HK-2 (cell line): ENCODE measurements around the gene SDK1.
"Not testable (repeated sequence)": the region's sequence is repeated elsewhere in the genome, so short reads cannot be mapped to it uniquely, and the experiment has no call there.

Experiments
- DNase-seq: peaks from one replicate; pipeline ENCODE4 v3.0.0-alpha.2; 2018; ENCODE audit not compliant: unreplicated experiment

SDK1 gene

DNA sequence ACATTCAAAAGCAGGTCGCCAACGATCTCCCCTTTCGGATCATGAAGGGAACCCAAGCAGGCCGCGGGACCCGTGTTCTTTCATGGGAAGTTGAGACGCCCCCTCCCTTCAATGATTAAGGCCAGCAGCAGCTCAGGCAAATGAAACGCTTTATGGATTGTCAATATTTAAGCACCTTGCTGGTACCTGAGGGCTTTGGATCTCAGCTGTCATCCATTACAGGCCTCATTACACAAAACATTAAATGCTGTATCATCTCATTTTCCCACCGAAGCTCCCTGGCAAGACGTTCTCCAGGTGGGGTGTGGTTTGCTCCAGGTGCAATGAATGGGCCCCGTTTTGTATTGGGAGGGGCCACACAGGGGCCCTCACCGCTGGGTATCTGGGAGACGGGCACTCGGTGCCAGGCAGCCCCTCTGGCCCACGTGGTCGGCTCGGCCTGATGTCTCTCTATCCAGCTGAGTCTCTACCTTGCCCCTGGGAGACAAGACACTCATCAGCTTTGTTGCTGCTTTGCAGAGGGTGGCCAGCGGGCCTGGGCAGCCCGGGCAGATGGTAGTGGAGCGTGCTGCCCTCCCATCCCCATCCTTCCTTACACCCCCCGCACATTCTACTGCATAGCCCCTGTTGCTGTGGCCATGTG, 925.0 kb downstream of the SDK1 start:
- no peak for DNase-seq

DNA sequence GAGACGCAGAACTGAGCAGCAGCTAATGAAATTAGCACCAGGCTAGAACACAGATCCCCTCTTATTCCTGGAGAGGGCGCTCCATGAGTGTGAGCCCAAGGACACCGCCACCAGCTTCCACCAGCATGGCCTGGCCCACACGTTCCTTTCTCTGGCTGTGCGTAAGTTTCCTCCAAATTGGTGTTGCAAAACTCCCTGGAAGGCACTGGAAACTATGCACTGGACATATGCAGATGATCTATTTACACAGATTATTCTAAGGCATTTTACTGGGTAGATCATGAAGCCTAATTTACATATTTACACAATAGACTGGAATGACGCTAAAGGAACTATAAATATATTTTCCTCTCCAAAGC, 925.5 kb downstream of the SDK1 start:
- DNase-seq: no peak

DNA sequence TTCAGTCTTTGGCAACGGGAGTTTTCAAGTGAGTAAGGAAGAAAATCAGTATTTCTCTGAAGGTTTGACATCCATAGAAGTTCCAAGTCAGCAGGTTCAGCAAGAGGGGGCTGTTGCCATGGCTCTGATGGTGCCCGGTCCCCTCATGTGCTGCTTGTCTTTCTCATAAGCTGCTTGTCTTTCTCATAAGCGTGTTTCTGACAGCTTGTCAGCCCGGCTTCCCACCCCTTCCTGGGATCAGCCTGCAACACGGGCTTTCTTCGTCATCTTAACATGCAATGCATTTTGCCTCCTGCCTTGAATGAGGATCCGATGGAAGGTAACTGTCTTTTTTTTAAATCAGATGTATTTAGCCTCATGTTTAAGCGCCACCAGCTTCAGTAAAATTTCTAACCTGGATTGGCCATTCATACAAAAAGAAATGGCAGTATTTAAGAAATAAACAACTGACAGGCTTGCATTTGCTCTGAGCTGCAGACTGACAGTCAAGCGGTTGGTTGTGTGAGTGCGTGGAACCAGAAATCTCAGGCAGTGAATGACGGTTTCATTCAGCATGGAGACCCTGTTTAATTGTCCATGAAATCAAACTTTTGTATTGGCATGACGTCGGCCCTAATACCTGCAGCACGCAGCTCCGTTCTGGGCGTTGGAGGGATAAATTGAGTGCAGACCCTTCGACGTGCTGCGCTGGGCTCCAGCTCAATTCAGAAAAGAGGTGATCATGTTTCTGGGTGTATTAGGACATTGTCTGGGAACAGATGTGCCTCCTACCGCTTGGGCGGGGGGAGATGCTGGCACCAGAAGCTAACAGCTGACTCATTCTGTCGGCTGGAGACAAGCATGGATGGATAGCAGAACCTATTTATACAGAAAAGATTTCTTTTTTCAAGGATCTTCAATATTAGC, 926.3 kb downstream of the SDK1 start:
- no peak for DNase-seq

GRCh38 chr7:4230352-4230751, 929.3 kb downstream of the SDK1 start:
- no peak for DNase-seq

- no peak for DNase-seq
Observed at GRCh38 chr7:4233146-4233545, 932.1 kb downstream of the SDK1 start.

- DNase-seq: no peak
Observed at GRCh38 chr7:4233621-4234497, 932.8 kb downstream of the SDK1 start.

DNA sequence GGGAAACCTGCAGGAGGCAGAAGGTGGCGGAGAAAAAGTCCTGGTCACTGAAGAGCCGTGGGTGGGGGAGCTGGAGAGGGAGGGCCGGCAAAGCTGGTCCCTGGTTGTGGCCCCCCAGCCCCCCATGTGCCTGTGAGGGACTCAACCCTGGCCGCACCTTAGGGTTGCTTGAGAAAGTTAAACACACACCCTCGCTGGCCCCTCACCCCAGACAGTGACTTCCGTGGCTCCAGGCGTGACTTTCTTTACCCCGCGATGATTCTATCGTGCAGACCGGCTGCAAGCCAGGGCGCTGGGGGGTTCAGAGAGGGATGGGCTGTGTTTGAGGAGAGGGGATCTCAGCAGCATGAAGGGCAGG, 933.4 kb downstream of the SDK1 start:
- no peak for DNase-seq

DNA sequence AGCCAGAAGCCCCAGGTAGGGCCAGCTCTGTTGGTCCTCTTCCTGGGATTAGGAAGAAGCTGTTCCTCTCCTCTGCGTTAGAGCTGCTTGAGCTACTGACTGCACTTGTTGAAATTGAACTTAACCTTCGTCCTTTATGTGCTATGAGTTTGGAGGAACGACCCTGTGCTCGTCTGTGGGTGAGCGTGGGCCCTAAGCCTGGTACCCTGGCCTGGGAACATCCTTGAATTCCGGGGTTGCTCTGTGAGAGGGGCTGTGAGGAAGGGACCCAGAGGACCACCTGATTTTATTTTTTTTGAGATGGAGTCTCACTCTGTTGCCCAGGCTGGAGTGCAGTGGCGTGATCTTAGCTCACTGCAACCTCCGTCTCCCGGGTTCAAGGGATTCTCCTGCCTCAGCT, 933.8 kb downstream of the SDK1 start:
- DNase-seq: no peak

DNA sequence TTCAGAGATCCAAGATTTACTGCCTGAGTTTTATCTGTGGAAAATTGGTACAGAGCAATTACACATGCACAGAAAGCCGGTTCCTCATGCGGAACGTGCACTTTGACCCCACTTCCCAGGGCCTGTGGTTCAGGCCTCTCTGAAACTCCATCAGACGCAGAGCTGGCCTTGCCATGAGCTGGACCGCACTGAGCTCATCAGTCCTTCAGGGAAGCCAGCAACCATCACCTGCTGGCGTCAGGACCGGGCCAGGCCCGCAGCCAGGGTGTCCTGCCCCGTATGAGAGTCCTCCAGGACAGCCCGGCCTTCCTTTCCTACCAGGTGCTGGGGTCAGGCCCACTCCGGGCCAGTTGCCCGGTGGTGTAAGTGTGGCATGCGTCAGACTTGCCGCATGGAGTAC, 934.5 kb downstream of the SDK1 start:
- no peak for DNase-seq

DNA sequence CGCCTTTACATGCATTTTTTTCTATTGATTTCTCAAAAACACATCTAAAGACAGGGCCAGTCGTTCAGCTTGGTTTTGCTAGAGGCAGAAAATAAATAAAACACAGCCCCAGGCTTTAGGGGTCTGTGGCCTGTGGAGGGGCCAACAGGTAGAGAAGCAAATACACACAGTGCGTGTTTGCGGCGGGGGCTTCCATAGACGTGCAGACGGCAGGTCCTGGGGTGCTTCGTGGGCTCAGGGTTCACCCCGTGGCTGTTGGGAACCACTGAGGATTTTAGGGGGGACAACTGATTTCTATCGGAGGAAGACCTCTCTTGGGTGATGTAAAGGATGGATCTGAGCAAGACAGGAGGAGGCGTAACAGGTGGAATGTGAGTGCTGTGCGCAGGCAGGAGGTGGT, 935.3 kb downstream of the SDK1 start:
- DNase-seq: no peak

- not testable (repeated sequence) for DNase-seq
Observed at GRCh38 chr7:4236873-4237272, 935.8 kb downstream of the SDK1 start.

DNA sequence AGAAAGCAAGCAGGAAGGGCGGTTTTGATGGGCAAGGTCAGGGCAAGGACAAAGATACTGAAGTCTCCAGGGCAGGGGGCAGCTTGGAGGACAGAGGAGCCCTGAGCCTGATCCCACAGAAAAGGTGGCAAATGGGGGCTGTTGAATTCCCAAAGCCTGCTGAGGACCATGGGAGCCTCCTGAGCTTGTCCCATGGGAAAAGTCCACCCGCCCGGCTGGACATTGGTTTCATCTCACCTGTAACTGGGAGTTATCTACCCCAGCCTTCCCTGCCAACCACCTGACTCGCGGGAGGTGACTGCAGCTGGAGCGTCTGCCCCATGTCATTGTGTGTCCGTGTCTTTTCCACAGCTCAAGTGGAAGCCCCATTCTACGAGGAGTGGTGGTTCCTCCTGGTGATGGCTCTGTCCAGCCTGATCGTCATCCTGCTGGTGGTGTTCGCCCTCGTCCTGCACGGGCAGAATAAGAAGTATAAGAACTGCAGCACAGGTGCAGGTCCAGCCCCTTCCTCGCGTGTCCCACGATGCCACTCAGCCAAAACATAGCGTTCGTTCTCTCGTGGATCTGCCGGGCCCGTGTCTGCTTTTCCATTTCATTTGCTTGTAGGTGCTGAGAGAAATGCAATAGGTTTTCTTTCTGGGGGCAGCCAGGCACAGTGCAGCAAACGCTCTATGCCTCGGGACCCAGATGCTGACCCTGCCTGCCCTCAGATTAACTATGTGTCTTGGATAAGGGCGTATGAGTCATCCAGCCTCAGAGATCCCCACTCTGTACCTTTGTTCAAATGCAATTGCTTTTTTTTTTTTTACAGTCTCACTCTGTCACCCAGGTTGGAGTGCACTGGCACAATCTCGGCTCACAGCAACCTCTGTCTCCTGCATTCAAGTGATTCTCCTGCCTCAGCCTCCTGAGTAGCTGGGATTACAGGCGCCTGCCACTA, 936.5 kb downstream of the SDK1 start:
- no peak for DNase-seq

- DNase-seq: no peak
Observed at GRCh38 chr7:4238861-4239260, 937.8 kb downstream of the SDK1 start.

DNA sequence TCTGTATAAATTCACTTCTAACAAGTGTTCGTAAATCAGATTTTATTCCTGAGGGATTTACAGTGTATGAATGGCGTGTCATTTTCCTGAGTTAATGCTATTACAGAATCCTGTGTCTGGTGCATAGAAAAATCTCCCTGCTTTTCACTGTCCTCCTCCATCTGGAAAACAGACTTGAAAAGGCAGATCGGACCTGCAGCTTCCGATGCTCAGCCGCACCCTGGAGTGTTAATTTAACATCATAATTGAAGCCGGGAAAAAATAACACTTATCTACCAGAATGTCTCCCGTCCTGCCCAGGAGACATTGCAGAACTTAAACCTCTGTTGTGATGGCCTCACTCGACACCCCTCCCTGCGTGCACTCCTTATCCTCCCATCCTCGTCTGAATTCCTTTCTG, 939.0 kb downstream of the SDK1 start:
- no peak for DNase-seq

GRCh38 chr7:4240520-4241303, 939.7 kb downstream of the SDK1 start:
- DNase-seq: no peak

DNA sequence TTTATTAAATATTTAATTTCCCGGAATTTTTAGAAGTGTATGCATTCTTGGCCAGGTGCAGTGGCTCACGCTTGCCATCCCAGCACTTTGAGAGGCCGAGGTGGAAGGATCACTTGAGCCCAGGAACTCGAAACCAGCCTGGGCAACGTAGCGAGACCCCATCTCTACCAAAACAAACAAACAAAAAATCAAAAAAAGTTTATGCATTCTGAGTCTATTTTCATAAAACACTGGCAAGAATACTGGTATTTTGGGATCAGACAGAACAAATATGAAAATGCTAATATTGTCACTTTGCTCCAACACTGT, 940.2 kb downstream of the SDK1 start:
- no peak for DNase-seq

GRCh38 chr7:4241791-4242190, 940.7 kb downstream of the SDK1 start:
- DNase-seq: no peak

DNA sequence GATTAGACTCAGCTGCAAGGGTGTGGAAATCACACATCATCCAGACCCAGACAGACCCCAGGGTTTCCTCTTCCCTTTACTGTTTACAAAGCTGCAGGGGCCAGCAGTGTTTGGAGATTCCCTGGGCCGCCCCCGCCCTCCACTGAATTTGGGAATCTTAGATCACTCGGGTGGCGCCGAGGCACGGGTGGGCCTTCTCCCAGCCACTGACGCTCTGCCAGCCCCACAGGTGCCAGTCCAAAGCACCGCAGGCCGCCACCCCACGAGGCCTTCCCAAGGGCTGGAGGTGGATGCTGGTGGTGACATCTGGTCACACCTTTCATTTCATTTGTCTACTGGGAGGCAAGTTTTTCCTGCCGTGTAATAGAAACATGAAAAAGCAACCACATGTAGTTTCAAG, 941.7 kb downstream of the SDK1 start:
- DNase-seq: no peak

GRCh38 chr7:4244041-4244440, 943.0 kb downstream of the SDK1 start:
- DNase-seq: no peak

DNA sequence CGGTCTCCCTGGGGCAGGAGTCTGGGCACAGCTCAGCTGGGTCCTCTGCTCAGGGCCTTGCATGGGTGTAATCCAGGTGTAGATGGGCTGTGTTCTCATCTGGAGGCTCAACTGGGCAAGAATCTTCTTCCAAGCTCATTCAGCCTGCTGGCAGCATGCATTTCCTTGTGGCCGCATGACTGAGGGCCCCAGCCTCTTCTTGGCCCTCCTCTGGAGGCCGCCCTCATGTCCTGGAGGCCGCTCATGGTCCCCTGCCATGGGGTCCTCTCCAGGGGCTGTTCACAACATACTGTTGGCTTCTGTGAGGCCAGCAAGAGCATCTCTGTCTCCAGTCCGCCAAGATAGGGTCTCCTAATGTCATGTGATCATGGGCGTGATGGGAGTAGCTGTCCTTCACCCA, 943.6 kb downstream of the SDK1 start:
- no peak for DNase-seq
